HCT116 (cell line): ENCODE results near the gene CAMK2A. TPM values are rescaled to one million over a fixed set of nuclear protein-coding genes. Genes with fewer than 3 reads are reported as not detected.

Experiments used
- ATAC-seq: fragments of 200-7000 bp; cut with Tn5 transposase; 2 replicates; pipeline ENCODE4 v1.9.1; 2020; ENCODE audit warnings: mild to moderate bottlenecking, moderate library complexity
- BruUV-seq: library from RNA; stranded (reverse); fragments of 400-500 nt; replicated peaks from 2 replicates; lab custom pipeline; 2021; lab: Mats Ljungman, UMichigan
- CTCF ChIA-PET: fragments of 300-600 bp; sonication (Branson Sonifier 250); formaldehyde crosslinking; loops from one replicate; lab custom pipeline; 2021; ENCODE audit warnings: antibody characterized with exemption; lab: Charles Lee
- POLR2A ChIA-PET: fragments of 300-600, 350-600 bp; sonication (Branson Sonifier 250); formaldehyde crosslinking; loops from one replicate; lab custom pipeline; 2021; ENCODE audit warnings: antibody characterized with exemption; lab: Charles Lee
- RAD21 ChIA-PET, 2 experiments: fragments of 300-600 bp; sonication (Branson Sonifier 250); formaldehyde crosslinking; loops; one replicate each; lab custom pipeline; 2023; ENCODE audit warnings: low total read pairs in 2 of 2; ENCODE audit not compliant: uncharacterized antibody in 2 of 2, unreplicated experiment in 2 of 2, low non-redundant PET in 1 of 2; lab: Charles Lee
- DNase-seq: peaks from one replicate; pipeline ENCODE4 v3.0.0-alpha.2; 2010; ENCODE audit warnings: low read depth, low spot score
- H2AFZ ChIP-seq: fragments of 200-600 bp; shearing (Covaris generic), sonication (generic); 2 replicates; pipeline ENCODE4 v1.6.1; 2017; ENCODE audit warnings: low read depth, mixed run types, mixed read lengths, antibody characterized with exemption, low read length; ENCODE audit not compliant: poor library complexity, severe bottlenecking
- H3K27ac ChIP-seq: 2 replicates; pipeline ENCODE4 v1.5.1; 2012; ENCODE audit warnings: low read depth, low read length
- H3K27me3 ChIP-seq: fragments of 200-600 bp; sonication (generic); 2 replicates; pipeline ENCODE4 v1.6.1; 2016; ENCODE audit warnings: mixed run types, low read length, mixed read lengths; ENCODE audit not compliant: insufficient read depth
- H3K36me3 ChIP-seq, 2 experiments: fragments of 200-500 bp in 1 of 2; fragments of 200-600 bp in 1 of 2; sonication (Bioruptor generic) in 1 of 2; sonication (generic) in 1 of 2; 2 replicates each; pipeline versions ENCODE4 v1.5.1 to v1.6.1; 2014 to 2016; ENCODE audit warnings: low read length in 2 of 2, inconsistent platforms in 1 of 2, mixed read lengths in 1 of 2, mixed run types in 1 of 2; ENCODE audit not compliant: insufficient read depth in 2 of 2, control insufficient read depth in 1 of 2
- H3K4me1 ChIP-seq, 2 experiments: fragments of 200-600 bp in 1 of 2; sonication (generic) in 1 of 2; 2 replicates each; pipeline versions ENCODE4 v1.5.1 to v1.6.1; 2012 to 2017; ENCODE audit warnings: low read length in 2 of 2, inconsistent platforms in 1 of 2, mild to moderate bottlenecking in 1 of 2, mixed read lengths in 1 of 2, mixed run types in 1 of 2, moderate library complexity in 1 of 2; ENCODE audit not compliant: insufficient read depth in 2 of 2, control insufficient read depth in 1 of 2
- H3K4me2 ChIP-seq: fragments of 200-600 bp; sonication (generic); 2 replicates; pipeline ENCODE4 v1.6.1; 2017; ENCODE audit warnings: mixed run types, low read length, mixed read lengths
- H3K4me3 ChIP-seq, 2 experiments: fragments of 200-600 bp in 1 of 2; sonication (generic) in 1 of 2; replicated peaks in 1 of 2; 2 replicates each; pipeline ENCODE4 v1.5.1; 2011 to 2016; ENCODE audit warnings: low read length in 2 of 2, control low read depth in 1 of 2, low read depth in 1 of 2, mild to moderate bottlenecking in 1 of 2, mixed read lengths in 1 of 2, mixed run types in 1 of 2
- H3K79me2 ChIP-seq: fragments of 200-600 bp; sonication (generic); 2 replicates; pipeline ENCODE4 v1.6.1; 2017; ENCODE audit warnings: mild to moderate bottlenecking, mixed run types, low read length, moderate library complexity, mixed read lengths; ENCODE audit not compliant: insufficient read depth
- H3K9ac ChIP-seq: fragments of 200-600 bp; sonication (generic); 2 replicates; pipeline ENCODE4 v1.6.1; 2016; ENCODE audit warnings: low read length, mixed read lengths
- H3K9me2 ChIP-seq: fragments of 200-600 bp; sonication (generic), shearing (Covaris generic); 2 replicates; pipeline ENCODE4 v1.6.1; 2017; ENCODE audit warnings: mixed run types, mild to moderate bottlenecking, moderate library complexity; ENCODE audit not compliant: insufficient read depth
- H3K9me3 ChIP-seq, 2 experiments: fragments of 200-500 bp in 1 of 2; fragments of 200-600 bp in 1 of 2; sonication (Bioruptor generic) in 1 of 2; sonication (generic) in 1 of 2; 2 replicates each; pipeline ENCODE4 v1.6.1; 2014 to 2017; ENCODE audit warnings: low read length in 2 of 2, mixed read lengths in 2 of 2, inconsistent platforms in 1 of 2, low read depth in 1 of 2, mild to moderate bottlenecking in 1 of 2, mixed run types in 1 of 2, moderate library complexity in 1 of 2; ENCODE audit not compliant: control insufficient read depth in 1 of 2, insufficient read depth in 1 of 2
- H4K20me1 ChIP-seq: fragments of 200-600 bp; sonication (generic), shearing (Covaris generic); 2 replicates; pipeline ENCODE4 v1.6.1; 2017; ENCODE audit warnings: mixed run types, mild to moderate bottlenecking, moderate library complexity; ENCODE audit not compliant: insufficient read depth
- CEBPB ChIP-seq: IDR thresholded peaks from 2 replicates; pipeline ENCODE4 v1.6.1; 2012; ENCODE audit warnings: low read depth
- EGR1 ChIP-seq: IDR thresholded peaks from 2 replicates; pipeline ENCODE4 v1.6.1; 2012; ENCODE audit warnings: low read depth
- ELF1 ChIP-seq: IDR thresholded peaks from 2 replicates; pipeline ENCODE4 v1.6.1; 2012; ENCODE audit warnings: low read depth, borderline replicate concordance
- FOSL1 ChIP-seq: IDR thresholded peaks from 2 replicates; pipeline ENCODE4 v1.6.1; 2012; ENCODE audit warnings: low read depth
- JUND ChIP-seq: IDR thresholded peaks from 2 replicates; pipeline ENCODE4 v1.6.1; 2012
- POLR2A ChIP-seq: IDR thresholded peaks from 2 replicates; pipeline ENCODE4 v1.7.0; 2011; ENCODE audit warnings: borderline replicate concordance; ENCODE audit not compliant: insufficient read depth, insufficient read length; ENCODE audit errors: extremely low read depth
- RAD21 ChIP-seq: IDR thresholded peaks from 2 replicates; pipeline ENCODE4 v1.6.1; 2012; ENCODE audit warnings: low read depth, mild to moderate bottlenecking
- SP1 ChIP-seq: IDR thresholded peaks from 2 replicates; pipeline ENCODE4 v1.6.1; 2012; ENCODE audit warnings: low read depth
- SRF ChIP-seq: IDR thresholded peaks from 2 replicates; pipeline ENCODE4 v1.6.1; 2012; ENCODE audit warnings: low read depth
- YY1 ChIP-seq: IDR thresholded peaks from 2 replicates; pipeline ENCODE4 v1.6.1; 2011; ENCODE audit warnings: low read length, low read depth, moderate library complexity, mild to moderate bottlenecking; ENCODE audit not compliant: insufficient replicate concordance; ENCODE audit errors: extremely low read depth
- ZFX ChIP-seq: fragments of 450-650 bp; IDR thresholded peaks from 2 replicates; pipeline ENCODE4 v1.6.1; 2017
- intact Hi-C: fragments of 100-400 bp; cut with micrococcal nuclease; formaldehyde crosslinking; loops from 2 replicates; pipeline ENCODE4 v1.10.0; 2022
- total RNA-seq: library from RNA; stranded (reverse); gene quantifications from one replicate; pipeline ENCODE4 v1.2.1, GENCODE V29; 2021; ENCODE audit not compliant: unreplicated experiment
- TF ChIP-seq, protein P1 (sequence below): IDR thresholded peaks from 2 replicates; pipeline ENCODE4 v1.6.1; 2012
- TF ChIP-seq, protein P2 (sequence below): IDR thresholded peaks from 2 replicates; pipeline ENCODE4 v1.6.1; 2012
- TF ChIP-seq, protein P3 (sequence below): IDR thresholded peaks from 2 replicates; pipeline ENCODE4 v1.6.1; 2011; ENCODE audit warnings: mild to moderate bottlenecking, low read length, moderate library complexity; ENCODE audit not compliant: insufficient replicate concordance; ENCODE audit errors: extremely low read depth

The CAMK2A gene
- total RNA-seq, 1 experiment from 2014 or later = not detected

- H3K4me1 ChIP-seq = peaks cover 22% of the 10 kb centered on the region in 2 experiments
These were observed 23.6 kb downstream of the CAMK2A start for GRCh38 chr5:150265870-150266383.

More at GRCh38 chr5:150265870-150266383, 23.6 kb downstream of the CAMK2A start:
- Histone ChIP-seq H3K79me2 (no peaks in the 10 kb centered on the region), H3K4me2 (no peak overlapping the region), H3K36me3 (no peaks in the 10 kb centered on the region), H4K20me1 (no peaks in the 10 kb centered on the region), H3K9me3 (no peaks in the 10 kb centered on the region), H3K27me3 (no peaks in the 10 kb centered on the region), H2AFZ (no peak overlapping the region), H3K4me3 (no peak overlapping the region), H3K9me2 (no peaks in the 10 kb centered on the region), H3K9ac (no peak overlapping the region), H3K27ac (no peak overlapping the region)
- DNase-seq (no peak), ATAC-seq (no peak)
- intact Hi-C loops = no loop called here
- TF ChIP-seq ELF1 = no peak
- TF ChIP-seq, protein P1, sequence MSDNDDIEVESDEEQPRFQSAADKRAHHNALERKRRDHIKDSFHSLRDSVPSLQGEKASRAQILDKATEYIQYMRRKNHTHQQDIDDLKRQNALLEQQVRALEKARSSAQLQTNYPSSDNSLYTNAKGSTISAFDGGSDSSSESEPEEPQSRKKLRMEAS = no peak
- no peak for TF ChIP-seq POLR2A
- TF ChIP-seq YY1 = no peak
- TF ChIP-seq, protein P2, sequence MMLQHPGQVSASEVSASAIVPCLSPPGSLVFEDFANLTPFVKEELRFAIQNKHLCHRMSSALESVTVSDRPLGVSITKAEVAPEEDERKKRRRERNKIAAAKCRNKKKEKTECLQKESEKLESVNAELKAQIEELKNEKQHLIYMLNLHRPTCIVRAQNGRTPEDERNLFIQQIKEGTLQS = no peak
- TF ChIP-seq RAD21 = no peak
- no peak for TF ChIP-seq ZFX
- TF ChIP-seq EGR1 = no peak
- TF ChIP-seq, protein P3, sequence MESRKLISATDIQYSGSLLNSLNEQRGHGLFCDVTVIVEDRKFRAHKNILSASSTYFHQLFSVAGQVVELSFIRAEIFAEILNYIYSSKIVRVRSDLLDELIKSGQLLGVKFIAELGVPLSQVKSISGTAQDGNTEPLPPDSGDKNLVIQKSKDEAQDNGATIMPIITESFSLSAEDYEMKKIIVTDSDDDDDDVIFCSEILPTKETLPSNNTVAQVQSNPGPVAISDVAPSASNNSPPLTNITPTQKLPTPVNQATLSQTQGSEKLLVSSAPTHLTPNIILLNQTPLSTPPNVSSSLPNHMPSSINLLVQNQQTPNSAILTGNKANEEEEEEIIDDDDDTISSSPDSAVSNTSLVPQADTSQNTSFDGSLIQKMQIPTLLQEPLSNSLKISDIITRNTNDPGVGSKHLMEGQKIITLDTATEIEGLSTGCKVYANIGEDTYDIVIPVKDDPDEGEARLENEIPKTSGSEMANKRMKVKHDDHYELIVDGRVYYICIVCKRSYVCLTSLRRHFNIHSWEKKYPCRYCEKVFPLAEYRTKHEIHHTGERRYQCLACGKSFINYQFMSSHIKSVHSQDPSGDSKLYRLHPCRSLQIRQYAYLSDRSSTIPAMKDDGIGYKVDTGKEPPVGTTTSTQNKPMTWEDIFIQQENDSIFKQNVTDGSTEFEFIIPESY = no peak
- TF ChIP-seq JUND = no peak
- no peak for TF ChIP-seq CEBPB
- no peak for TF ChIP-seq SRF
- TF ChIP-seq FOSL1 = no peak
- TF ChIP-seq SP1 = no peak
- ChIA-PET CTCF (no interaction called here), POLR2A (no interaction called here), RAD21 (no interaction called here)
- no TSS peak for BruUV-seq
